Left colon (tissue), 2 donors: Measurements from ENCODE around the gene RPL26. TPM values are rescaled to one million over a fixed set of nuclear protein-coding genes. Genes with fewer than 3 reads are reported as not detected.
A peak's percentile ranks its signal among the peaks of the same experiment; 100 is the strongest.
"Not testable (repeated sequence)": the region's sequence is repeated elsewhere in the genome, so short reads cannot be mapped to it uniquely, and the experiment has no call there.

Source experiments
- ATAC-seq: fragments of 200-7000 bp; cut with Tn5 transposase; one replicate; pipeline ENCODE4 v1.9.1; 2020; ENCODE audit warnings: mild to moderate bottlenecking, moderate library complexity
- DNase-seq, 2 donors: peaks; one replicate each; pipeline ENCODE4 v3.0.0-alpha.2; 2020
- intact Hi-C, 2 donors: fragments of 100-400 bp; cut with DNase I in 1 of 2; cut with micrococcal nuclease in 1 of 2; formaldehyde crosslinking; loops; one replicate each; pipeline versions ENCODE4 v1.11.2 to v1.14.0; 2022; cut with DNase I, micrococcal nuclease
- total RNA-seq, 2 donors: library from RNA; stranded (reverse); fragmentation: NEBNext Ultra II Directional; extraction: Animal tissue kit (Norgen Biotek cat#: 25700); gene quantifications; one replicate each; pipeline ENCODE4 v1.2.1, GENCODE V29; 2021
- donor health status: DM: no; HTN: no; CAD: no.
- donor health status: DM: yes; HTN: yes; CAD: no.

Gene RPL26
- total RNA-seq, 2 donors from 2014 or later: 1,187 to 1,236 TPM

DNA sequence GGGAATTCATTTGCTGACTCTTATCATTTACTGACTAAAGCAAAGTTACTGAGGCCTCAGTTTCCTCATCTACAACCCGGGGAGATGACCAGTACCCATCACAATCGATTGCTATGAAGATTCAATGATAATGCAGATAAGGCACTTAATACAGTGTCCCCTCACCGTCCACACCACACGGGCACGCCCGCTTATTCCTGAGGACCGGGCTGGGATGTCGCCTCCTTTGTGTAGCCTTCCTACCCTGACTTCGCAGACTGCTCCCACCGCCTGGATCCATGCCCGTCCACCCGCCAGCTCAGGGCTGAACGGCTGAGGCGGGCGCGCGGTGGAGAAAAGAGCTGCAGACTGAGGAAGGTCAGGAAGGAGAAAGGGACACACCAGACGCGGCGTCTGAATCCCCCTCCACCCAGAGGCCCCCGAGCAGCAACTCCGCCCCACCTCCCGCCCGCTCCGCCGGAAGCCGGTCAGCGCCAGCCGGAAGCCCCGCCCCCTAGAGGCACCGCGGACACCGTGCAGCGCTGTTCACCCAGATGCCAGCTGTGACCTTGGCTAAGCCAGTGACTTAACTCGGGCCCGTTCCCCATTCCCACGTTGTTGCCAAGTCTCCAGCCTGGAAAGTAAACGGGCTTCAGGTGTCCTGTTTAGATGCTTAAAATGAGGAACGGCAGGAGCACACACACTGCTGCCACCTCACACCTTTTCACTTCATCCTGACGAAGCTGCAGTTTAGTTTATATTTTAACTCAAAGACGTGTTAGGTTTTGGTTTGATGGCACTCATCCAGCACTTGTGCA is 6.5 kb downstream of the RPL26 start, which contains the start of gene KRABD2:
Gene KRABD2, minus strand, starts transcription at position 434 of the 797 bp plus-strand sequence.
- intact Hi-C loops: no loop called here
- DNase-seq (peak; percentile 93 to 94), ATAC-seq (peak; percentile 95)

GRCh38 chr17:8375738-8376259 is 7.2 kb downstream of the RPL26 start:
- ATAC-seq: peak; percentile 48
- DNase-seq: no peak
- intact Hi-C loops: no loop called here

DNA sequence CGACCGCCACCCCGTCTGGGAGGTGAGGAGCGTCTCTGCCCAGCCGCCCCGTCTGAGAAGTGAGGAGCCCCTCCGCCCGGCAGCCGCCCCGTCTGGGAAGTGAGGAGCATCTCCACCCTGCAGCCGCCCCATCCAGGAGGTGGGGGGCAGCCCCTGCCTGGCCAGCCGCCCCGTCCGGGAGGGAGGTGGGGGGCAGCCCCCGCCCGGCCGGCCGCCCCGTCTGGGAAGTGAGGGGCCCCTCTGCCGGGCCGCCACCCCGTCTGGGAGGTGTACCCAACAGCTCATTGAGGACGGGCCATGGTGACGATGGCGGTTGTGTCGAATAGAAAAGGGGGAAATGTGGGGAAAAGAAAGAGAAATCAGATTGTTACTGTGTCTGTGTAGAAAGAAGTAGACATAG is 9.1 kb downstream of the RPL26 start:
- ATAC-seq, intact Hi-C loops, DNase-seq: not testable (repeated sequence)

- ATAC-seq: no peak
Measured at GRCh38 chr17:8372422-8372821, 10.6 kb downstream of the RPL26 start.

GRCh38 chr17:8371786-8372185 is 11.2 kb downstream of the RPL26 start:
- intact Hi-C loops: no loop called here
- ATAC-seq (no peak), DNase-seq (no peak)

More at GRCh38 chr17:8372422-8372821, 10.6 kb downstream of the RPL26 start:
- DNase-seq: no peak
- intact Hi-C loops: no loop called here

DNA sequence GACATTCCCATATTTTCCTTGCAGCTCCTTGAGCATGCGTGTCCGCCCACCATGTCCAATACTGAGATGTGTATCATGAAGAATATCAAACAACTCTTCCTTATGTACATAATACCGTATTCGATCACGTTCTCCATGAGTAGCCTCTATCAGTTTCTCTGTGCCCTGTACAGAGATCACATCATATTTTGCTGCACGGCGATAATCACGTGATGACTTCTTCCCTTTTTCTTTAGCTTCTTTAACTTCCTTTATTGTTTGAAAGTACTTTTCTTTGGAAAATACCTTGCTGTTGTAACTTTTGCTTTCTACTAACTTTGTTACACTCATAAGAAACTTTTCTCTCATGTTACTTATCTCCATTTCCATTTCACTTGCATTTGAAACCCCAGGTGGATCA is 13.0 kb downstream of the RPL26 start:
- ATAC-seq (no peak), DNase-seq (no peak)
- intact Hi-C loops: no loop called here

- DNase-seq (no peak), ATAC-seq (peak; percentile 73)
- intact Hi-C loops: no loop called here
Measured at GRCh38 chr17:8368193-8368592, 14.8 kb downstream of the RPL26 start.

- intact Hi-C loops: no loop called here
- no peak for DNase-seq
- no peak for ATAC-seq
Measured at GRCh38 chr17:8366231-8366630, 16.8 kb downstream of the RPL26 start.

DNA sequence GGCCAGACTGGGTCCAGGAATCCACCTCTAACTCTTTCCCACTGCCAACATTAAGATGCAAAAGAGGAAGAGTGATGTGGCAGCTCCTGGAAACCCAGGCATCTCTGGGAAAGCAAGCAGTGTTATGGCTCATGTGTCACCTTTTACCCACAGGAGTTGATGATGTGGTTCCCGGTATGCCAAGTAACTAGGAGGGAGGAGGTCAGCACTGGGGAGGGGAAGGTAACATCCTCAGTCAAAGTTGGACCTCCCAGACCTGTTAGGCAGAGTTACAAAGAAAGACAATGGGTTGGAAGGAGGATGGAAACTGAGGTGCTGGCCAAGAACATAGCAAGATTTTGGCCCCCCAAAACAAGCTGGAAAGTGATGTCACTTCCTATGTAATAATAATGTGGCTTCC is 17.9 kb downstream of the RPL26 start:
- DNase-seq (no peak), ATAC-seq (no peak)
- intact Hi-C loops: no loop called here

GRCh38 chr17:8362651-8363332 is 20.2 kb downstream of the RPL26 start:
- intact Hi-C loops: no loop called here
- DNase-seq (no peak), ATAC-seq (no peak)

- intact Hi-C loops: no loop called here
- no peak for ATAC-seq
Measured at GRCh38 chr17:8360751-8361150, 22.2 kb downstream of the RPL26 start.

GRCh38 chr17:8360260-8360659 is 22.7 kb downstream of the RPL26 start:
- intact Hi-C loops: no loop called here
- DNase-seq (no peak), ATAC-seq (no peak)

More at GRCh38 chr17:8360751-8361150, 22.2 kb downstream of the RPL26 start:
- DNase-seq: no peak

DNA sequence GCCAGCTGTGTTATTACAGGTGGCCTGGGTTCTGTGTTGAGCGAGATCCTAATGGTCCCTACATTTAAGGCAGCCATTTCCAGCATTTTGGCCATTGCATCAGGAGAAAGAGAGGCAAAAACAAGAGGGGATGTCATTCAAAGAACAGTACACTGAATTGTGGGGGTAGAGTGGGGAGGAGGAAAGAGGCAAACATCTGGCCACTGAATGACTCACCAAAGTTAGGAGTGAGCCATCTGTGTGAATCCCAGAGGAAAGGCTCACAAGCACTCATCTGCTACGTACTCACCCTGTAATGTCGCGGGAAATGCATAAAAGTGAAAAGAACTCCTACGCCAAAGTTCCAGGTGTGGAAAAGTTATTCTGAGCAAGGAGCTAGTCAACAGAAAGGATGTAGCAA is 23.2 kb downstream of the RPL26 start:
- DNase-seq (no peak), ATAC-seq (no peak)
- intact Hi-C loops: no loop called here

DNA sequence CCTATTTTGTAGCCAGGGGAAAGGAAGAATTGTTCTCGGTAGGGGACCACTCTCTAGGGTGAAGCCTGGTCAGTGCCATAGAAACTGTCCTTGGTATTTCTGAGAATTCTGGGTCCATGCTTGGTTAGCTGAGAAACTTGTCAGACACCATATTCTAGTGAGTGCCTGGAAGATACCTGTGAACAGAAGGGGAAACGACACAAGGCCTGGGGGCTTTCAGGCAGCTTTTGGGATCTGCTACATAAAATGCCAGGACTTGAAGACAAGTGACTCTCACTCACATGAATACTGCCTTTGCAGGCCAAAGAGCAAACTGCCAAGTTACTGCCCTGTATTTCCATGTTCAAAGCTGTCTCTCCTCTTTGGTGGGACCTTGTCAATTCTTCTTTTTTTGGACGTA is 25.1 kb downstream of the RPL26 start:
- ATAC-seq (no peak), DNase-seq (no peak)
- intact Hi-C loops: no loop called here

DNA sequence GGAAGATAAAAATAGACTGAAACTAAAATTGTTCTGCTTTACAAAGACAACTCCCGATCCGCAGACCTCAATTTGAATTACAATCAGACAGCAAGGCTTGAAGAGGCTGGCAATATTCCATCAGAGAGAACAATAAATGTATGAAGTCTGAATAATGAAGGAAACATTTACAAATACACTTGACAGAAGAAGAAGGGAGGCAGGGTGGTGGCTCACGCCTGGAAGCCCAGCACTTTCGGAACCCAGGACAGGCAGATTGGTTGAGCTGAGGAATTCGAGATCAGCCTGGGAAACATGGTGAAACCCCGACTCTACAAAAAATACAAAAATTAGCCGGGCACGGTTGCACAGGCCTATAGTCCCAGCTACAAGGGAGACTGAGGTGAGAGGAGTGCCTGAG is 28.8 kb downstream of the RPL26 start:
- ATAC-seq (no peak), DNase-seq (no peak)
- intact Hi-C loops: no loop called here

GRCh38 chr17:8353736-8354135 is 29.3 kb downstream of the RPL26 start:
- DNase-seq (no peak), ATAC-seq (no peak)
- intact Hi-C loops: no loop called here

GRCh38 chr17:8350339-8350738 is 32.7 kb downstream of the RPL26 start:
- no peak for ATAC-seq
- intact Hi-C loops: no loop called here
- no peak for DNase-seq

- ATAC-seq, DNase-seq, intact Hi-C loops: not testable (repeated sequence)
Measured at GRCh38 chr17:8347001-8347400, 36.0 kb downstream of the RPL26 start.

DNA sequence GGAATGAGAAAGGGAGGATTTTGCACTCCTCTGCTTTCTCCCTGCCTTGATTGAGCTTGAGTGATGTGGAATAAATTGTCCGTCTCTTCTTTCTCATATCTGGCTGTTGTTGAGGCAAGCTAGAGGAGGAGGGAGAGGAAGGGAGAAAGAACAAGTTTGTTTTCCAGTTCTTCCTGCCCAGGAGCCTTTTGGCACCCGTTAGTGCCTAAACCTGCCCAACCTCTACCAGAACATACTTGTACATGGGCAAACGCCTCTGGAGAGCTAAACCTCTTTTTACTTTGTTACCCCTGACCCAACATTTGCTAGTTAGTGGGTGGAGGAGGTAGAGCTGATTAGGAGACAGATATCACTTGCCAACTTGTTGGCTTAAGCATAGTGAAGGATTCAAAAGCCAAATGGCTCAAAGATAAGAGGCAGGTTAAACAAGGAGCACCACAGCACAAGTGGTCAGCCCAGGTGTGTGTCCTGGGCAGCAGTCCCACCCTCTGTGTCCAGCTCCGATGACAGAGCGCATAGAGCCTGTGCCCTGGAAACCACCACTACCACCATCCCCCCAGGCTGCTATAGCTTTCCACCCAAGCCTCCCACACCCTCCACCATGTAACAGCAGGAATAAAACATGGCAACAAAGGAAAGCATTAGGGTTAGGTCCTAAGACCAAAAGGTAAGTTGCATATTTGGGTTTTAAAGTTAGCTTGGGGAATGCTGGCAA is 36.9 kb downstream of the RPL26 start:
- intact Hi-C loops: no loop called here
- DNase-seq (no peak), ATAC-seq (no peak)
